DMS 273 (cell line): ENCODE results near the gene SDCCAG8.

Source experiments
- DNase-seq: peaks from one replicate; lab custom pipeline; 2025; ENCODE audit not compliant: unreplicated experiment; lab: John Stamatoyannopoulos, UW

SDCCAG8 gene

DNA sequence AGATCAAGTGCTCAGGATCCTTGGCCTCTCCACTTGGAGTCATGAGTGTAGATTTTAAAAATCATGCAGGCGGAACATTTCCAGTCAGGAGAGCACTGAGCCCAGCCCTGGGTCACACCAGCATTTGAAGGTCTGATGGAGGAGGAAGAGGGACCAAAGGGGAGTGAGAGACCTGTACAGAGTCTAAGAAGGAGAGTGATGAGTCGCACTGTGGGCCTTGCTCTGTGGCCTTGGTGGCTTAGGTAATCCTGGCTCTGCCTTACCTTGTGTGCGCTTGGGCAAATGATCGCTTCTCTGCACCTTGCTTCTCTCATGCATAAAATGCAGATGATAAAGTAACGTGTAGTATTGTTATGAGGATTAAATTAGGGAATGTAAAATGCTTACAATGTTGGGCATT is 225.3 kb downstream of the SDCCAG8 start:
- no peak for DNase-seq

GRCh38 chr1:243482141-243483022 is 226.5 kb downstream of the SDCCAG8 start:
- peak; percentile 96 for DNase-seq

GRCh38 chr1:243483071-243483771 is 227.4 kb downstream of the SDCCAG8 start:
- peak; percentile 83 for DNase-seq

- no peak for DNase-seq
These were observed 228.1 kb downstream of the SDCCAG8 start for GRCh38 chr1:243483952-243484351.

GRCh38 chr1:243487036-243487648 is 231.3 kb downstream of the SDCCAG8 start:
- DNase-seq: peak; percentile 57

DNA sequence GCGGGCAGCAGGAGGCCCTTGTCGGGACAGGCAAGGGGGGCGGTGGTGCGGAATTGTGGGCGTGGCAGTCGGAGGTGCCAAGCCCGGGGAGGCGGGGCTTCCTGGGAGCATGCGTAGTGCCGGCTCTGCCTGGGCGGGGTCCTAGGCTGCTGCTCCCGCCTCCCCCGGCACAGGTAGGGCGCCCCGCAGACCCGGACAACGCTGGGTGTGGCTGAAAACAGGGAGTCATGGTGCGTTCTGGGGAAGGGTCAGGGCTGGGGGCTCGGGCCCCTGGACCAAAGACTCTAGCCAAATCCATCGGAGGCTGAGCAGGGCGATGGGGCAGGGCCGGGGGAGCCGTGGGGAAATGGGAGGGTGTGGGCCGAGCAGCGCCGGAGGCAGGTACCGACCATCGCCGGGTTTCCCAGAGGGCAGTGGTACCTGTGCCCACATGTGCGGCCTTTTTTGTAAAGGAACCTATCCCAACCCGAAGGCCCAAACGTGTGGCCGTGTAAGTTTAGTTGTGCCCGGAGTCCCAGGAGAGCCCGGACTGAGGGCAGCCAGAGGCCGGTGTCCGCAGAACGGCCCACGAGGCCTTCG is 231.9 kb downstream of the SDCCAG8 start:
- DNase-seq: peak; percentile 92

- peak; percentile 78 for DNase-seq
These were observed 232.8 kb downstream of the SDCCAG8 start for GRCh38 chr1:243488459-243489157.

DNA sequence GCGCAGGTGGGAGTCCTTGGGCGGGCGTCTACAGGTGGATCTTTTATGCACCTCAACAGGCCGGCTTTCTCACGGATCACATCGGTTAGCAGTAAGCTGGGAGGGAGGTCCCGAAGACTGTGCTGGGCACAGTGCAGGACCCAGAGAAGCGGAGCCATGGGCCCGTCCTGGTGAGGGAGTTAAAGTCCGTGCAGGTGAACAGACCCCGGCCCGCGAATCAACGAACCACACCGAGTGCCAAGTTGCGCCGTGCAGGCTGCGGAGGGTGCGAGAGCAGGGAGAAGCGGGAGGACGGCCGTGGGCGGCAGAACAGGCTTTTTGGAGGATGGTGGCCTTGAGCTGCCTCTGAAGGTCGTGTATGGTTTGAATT is 233.3 kb downstream of the SDCCAG8 start:
- DNase-seq: no peak

GRCh38 chr1:243489681-243490546 is 234.1 kb downstream of the SDCCAG8 start:
- DNase-seq: no peak

DNA sequence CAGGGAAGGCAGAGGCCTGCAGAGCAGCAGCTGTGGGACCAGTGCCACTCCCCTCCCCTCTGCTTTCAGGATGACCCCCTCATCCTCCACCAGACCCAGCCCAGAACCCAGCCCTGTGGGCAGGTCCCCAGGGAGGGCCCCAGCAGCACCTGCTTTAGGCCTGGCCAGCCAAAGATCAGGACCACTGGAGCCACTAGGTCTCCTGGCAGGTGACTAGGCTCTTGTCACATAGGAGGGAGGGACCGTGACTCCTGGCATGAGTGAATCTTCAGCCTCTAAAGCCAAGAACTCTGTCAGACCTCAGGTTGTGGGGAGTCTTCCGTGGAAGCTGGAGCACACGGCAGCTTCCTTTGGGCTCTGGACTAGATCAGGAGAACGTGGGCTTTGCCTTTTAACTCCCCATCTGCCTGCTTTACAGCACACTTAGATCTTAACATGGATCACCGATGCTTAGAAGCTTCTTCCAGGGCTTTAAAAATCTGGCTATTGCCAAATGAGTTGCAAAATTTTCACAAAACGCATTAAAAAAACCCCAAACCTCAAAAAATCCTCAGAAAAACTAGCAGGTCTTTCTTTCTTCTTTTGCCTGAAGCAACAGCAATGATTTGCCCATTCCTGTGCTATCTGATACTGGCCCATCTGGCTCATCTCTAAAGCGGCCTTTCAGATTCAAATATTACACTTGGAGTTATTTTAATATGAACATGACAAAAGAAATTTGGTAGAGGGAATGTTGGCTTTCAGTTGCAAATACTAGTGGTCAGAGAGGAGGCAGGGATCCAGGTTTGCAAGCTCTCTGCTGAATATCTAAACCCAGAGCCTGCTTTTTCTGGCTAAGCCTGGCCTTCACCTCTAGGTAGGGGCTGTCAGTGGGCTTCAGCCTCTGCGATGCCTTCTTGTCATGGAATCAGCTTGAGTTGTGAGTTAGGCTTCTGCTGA is 235.2 kb downstream of the SDCCAG8 start:
- DNase-seq: peak; percentile 70

- peak; percentile 72 for DNase-seq
These were observed 237.6 kb downstream of the SDCCAG8 start for GRCh38 chr1:243493156-243494129.

DNA sequence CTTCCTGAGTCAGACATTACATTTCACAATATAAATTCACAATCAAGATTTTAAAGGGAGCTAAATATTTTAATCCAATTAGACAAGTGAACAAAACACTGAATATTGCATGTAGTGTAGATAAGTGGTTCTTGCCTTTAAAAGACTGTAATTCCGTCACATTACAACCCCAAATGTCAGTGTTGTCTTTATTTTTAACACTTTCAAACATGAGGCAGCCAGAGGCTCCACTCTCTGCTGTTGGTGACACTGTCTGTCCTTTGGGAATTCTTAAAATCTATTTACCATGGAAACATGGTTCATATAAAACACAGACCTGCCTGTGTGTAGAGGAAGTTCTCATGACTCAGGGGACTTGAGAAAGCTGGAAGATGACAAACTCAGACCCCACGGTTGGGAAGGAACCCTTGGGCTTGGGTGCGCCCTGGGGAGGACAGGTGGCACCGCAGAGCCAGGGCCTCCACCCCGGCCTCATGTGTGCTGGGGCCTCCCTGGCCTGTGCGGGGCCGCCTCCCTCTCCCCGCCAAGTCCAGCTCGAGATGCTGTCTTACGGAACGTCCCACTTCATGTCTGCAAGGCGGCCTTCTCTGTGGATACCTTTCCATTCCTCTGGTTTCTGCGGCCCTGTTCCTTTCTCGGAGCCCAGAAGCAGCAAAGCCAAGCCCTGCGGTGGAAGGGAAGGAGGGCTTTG is 239.0 kb downstream of the SDCCAG8 start:
- DNase-seq: peak; percentile 57

DNA sequence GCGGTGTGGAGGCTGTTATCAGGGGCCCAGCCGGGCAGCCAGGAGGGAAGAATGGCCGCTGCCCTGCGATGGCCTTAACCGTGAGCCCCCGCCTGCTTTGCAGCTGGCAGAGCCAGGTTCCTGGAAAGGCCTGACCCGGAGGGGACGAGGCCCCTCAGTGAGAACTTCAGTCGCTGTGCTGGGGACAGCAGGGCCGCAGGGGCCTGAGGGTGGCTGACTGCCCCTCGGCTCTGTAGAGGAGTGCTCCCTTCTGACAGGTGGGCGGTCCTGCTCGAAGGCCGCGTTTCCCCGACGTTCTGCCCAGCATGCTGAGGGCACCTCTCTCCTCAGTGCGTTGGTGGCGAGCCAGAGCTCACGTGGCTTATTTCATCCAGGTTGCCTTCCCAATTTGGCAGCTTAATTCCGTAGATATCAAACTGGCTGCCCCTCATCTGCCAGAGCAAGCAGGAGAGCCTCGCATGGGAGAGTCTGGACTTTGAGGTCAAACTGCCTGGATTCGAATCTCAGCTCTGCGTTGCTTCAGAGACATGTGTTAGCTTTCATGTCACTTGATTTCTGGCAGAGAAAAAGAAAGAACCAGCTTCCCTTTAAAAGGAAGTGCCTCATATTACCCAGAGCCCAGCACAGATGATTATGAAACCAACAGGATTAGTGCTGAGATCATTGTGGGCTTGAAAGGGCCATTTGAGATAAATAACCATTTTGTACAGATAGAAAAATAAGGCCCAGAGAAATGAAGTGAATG is 239.8 kb downstream of the SDCCAG8 start:
- DNase-seq: peak; percentile 78

GRCh38 chr1:243496187-243496646 is 240.4 kb downstream of the SDCCAG8 start:
- DNase-seq: peak; percentile 97

DNA sequence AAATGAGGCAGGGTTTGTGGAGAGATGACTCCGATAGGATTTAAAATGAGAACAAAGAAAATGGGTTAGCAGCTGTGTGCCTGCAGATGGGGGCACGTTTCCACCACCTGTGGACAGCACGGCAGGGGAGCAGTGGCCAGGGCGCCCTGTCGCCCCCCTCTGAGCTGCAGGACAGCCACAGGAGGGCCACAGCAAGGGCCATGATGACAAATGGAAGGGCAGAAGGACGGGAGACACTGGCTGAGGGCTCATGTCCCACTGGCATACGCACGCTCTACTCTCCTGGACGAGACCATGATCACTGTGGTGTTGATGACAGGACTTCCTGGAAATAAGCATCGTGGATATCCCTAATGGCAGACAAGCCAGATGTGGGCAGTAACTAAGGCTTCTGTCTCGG is 241.0 kb downstream of the SDCCAG8 start:
- no peak for DNase-seq

GRCh38 chr1:243497939-243498681 is 242.3 kb downstream of the SDCCAG8 start:
- no peak for DNase-seq
